Putamen (tissue), 1 donor: ENCODE results near the gene WDR88.
"Not testable (repeated sequence)": the region's sequence is repeated elsewhere in the genome, so short reads cannot be mapped to it uniquely, and the experiment has no call there.

Source experiments
- DNase-seq: peaks from one replicate; pipeline ENCODE4 v3.0.0-alpha.2; 2016; ENCODE audit warnings: low spot score

Gene WDR88

DNA sequence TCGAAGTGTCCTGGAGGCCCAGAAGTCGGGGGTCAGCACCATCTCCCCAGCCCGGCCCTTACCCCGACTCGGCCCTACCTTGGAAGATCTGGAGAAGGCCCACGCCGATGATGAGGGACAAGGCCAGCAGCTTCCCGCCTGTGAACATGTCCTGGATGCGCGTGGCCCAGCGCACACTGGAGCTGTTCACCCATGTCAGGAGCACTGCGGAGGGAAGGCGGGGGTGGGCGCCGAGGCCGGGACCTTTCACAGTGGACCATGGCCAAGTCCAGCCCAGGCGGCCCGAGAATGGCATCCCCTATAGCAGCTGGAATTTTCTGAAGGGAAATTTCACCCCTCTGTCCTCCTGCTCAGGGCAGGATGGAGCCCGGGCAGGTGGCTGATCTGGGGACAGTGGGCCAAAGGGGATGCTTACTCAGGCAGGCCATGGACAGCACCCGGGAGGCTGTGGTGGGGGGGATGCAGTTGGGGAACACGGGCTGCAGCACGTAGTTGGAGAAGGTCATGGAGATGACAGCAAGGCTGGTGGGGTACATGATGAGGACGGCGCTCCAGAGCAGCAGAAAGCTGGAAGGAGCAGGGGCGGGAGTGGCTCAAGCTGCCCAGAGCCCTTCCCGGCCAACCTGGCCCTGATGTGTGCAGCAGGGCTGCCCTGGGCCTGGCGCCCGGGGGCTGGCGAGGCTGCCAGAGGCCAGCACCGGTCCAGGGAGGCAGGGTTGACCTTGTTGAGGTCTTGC lies 80.7 kb downstream of the WDR88 start:
- no peak for DNase-seq

DNA sequence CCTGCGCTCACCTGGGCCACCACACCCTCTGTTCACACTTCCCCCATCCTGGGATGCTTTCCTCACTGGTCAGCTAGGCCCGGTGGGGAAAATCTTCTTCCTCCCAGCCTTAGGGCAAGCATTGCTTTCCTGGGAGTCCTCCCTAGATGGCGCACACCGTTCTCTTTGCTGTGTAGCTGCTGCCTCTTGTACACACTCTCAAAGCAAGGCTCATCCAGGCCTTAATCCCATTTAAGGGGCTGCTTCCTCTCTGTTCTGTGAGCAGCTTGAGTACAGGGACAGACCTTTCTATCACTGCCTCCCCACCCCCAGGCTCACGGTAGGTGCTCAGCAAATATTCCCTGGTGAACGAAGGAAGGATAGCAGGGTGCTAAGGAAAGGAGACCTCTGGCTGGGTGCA lies 82.7 kb downstream of the WDR88 start:
- DNase-seq, result no peak

DNA sequence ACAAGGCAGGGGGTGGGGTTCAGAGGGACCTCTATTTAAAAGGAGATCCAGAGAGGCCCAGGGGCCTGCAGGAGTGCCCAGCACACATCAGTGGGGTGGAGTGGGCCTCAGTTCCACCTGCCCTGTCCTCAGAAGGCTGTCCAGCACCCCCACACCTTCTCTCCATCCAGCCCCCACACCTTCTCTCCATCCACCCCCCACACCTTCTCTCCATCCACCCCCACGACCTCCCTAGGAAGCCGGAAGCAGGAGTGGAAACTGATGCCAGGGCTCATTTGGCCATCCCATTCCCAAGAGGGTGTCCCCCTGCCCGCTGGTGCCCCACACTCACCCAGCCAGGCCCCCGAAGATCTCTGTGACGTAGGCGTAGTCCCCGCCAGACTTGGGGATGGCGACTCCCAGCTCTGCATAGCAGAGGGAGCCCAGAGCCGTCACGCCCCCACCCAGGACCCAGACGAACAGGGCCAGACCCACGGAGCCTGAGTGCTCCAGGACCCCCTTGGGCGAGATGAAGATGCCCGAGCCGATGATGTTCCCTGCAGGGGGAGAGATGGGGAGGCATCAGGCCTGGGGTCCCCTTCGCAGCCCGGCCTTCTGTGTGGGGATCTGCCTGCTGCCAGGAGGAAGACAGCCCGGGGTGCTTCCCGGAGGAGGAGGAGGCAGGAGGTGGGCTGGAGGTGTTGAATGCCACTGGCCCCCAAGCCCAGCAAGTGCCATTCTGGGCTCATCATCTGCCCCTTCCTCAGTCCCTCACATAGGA lies 83.7 kb downstream of the WDR88 start:
- no peak for DNase-seq

DNA sequence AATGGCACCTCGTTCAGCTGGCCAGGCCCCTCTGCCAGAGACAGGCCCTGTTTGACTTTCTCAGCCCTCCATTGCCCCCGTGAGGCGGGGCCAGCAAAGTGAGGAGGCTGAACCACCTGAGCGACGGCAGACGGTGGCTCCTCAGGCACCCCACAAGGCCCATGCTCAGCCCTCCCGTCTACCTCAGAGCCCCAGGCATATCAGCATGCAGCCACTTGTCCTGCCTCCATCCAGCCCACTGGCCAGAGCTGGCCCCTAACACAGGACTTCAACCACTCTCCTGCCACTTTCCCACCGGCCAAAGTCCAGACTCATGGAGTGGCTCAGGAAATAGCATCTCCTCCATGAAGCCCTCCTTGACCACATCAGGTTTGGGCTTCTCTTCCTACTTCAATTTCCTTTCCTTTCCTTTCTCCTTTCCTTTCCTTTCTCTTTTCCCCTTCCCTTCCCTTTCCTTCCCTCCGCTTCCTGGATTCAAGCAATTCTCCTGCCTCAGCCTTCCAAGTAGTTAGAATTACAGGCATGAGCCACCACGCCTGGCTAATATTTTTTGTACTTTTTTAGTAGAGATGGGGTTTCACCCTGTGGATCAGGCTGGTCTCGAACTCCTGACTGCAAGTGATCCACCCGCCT lies 84.4 kb downstream of the WDR88 start:
- no peak for DNase-seq

DNA sequence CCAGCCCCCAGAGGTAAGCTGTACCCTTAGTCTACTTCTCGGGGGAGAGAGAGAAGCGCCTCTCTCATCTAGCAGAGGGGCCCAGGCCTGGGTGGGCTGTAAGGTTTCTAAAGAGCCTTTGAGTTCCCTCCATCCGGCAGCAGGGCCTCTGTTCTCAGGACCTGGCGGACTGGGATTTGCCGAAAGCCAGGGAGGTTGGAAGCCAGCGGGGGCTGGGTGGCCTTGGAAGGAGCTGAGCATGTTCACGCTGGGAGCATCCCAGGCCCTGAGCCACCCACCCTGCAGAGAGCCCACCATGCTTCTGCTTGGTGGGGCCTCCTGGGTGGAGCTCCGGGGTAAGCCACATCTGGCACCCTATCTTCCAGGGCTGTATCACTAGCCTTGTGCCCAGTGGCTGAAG lies 86.0 kb downstream of the WDR88 start:
- DNase-seq, result no peak

DNA sequence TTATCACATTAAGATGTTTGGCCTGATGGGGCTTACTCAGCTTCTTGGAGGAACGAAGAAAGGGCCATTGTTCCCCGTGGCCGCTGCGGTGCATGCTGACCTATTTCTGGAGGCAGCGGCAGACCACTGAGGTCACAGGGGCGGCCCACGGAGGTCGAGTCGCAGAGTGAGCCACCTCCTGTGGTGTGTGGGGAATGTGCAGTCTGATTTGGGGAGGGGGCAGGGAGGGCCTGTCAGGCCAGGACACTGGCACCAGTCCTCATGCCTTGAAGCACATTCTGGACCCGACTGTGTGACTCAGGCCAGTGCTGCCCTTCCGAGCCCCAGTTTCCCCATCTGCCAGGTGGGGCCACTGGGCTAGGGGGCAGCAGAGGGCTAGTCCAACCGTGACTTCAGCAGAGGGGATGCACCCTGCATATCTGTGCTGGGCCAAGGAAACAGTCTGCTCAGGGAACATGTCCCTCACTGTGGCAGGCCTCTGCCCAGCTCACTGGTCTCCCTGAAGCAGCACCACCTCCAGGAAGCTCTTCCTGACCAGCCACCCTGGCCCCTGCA lies 87.4 kb downstream of the WDR88 start:
- no peak for DNase-seq

DNA sequence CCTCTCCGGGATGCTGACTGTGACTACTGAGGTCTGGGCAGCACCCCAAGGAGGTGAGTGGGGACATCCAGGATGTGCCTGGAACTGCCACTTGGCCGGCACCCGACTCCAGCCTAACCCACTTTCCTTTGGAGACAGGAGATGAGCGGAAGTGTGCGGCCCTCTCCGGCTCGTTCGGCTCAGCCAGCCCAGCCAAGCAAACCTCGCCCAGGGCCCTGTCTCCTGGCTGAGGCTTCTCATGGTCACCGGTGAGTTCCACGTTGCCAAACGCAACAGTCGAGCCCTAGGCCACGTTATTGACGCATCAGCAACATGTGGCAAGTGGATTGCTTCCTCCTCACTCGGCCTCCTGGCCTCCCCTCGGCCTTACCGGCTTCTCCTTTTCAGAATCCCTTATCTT lies 88.2 kb downstream of the WDR88 start:
- DNase-seq, result no peak

DNA sequence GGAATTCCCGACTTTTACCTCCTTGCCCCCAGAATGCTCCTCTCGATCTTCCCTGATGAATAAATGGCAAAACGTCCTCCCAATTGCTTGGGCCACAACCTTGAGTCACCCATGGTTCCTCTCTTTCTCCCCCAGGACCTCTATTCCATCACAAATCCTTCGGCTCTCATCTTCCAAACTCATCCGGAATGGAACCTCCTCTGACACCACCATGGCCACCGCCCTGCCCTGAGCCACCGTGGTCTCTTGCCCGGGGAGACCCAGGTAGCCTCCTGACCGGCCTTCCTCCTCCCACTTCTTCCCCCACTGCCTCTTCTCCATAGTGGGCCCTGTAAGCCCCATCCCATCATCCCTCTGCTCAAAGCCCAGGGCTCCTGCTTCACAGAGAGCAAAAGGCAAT lies 88.8 kb downstream of the WDR88 start:
- no peak for DNase-seq

DNA sequence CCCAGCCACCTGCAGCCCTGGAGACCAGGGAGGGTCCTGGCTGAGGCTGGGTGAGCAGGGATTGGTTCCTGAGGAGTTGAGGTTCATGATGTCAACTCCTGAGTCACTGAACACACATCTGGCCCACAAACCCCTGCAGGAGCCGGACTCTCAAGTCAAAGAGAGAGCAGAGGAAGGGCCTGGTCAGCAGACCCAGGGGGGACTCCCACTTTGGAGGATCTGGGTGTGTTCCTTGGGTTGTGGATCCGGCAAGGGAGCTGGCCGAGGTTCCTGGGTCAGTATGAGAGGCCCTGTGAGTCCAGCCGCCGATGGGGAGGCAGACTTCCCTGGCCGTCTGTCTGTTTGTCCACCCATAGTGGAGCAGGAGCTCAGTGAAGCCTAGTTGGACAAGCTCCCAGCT lies 89.7 kb downstream of the WDR88 start:
- no peak for DNase-seq

DNA sequence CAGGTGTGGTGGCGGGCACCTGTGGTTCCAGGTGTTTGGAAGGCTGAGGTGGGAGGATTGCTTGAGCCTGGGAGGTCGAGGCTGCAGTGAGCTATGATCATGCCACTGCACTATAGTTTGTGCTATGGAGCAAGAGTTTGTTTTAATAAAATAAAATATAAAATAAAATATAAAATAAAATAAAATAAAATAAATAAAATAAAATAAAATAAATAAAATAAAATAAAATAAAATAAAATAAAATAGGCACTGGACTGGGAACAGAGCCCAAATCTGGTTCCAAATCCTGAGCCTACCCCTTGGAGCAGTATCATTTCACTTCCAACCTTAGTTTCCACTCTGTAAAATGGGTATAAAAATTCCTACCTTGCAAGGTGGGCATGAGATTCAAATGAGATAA lies 90.3 kb downstream of the WDR88 start:
- not testable (repeated sequence) for DNase-seq

DNA sequence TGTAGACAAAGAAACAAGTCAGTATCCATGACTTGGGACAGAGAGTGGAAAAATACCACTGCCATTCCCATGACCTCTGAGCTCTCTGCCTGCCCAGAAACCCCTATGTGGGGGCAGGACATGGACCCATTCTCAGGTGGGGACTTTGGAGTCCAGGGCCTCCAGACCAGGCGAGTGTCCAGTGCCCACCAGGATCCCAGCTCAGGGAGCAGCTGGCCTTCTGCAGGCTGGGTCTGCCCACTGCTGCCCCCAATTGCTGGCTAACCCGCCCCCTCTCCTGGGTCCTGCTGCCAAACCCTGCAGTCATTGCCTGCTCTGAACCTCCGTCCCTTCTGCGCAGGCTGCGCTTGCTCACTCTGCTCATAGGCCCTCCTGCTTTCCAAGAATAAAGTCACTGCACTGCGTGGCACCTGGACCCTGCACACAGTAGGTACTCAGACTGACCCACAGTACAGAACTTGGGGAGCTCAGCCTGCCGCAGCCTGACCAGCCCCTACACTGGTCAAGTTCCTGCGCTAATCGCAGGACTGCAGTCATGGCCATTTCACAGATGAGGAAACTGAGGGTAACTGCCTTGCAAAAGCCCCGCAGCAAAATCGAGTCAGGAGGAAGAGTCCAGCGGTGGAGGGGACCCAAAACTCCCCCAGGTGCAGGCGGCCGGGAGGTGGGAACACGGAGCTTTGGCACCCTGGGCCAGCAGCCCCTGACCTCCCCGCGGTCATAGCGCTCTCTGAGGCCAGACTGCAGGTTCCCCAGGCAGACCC lies 93.0 kb downstream of the WDR88 start:
- DNase-seq, result no peak
